WTC11 (cell line): ENCODE measurements around the gene SH3TC1.

Source experiments
- ARID4B ChIP-seq: sonication (generic); formaldehyde crosslinking; IDR thresholded peaks from 2 replicates; pipeline ENCODE4 v1.8.0; 2023; ENCODE audit warnings: missing genetic modification reagents, mild to moderate bottlenecking, borderline replicate concordance
- CTCF ChIP-seq: fragments of 200-600 bp; IDR thresholded peaks from 2 replicates; pipeline ENCODE4 v1.8.0; 2022; ENCODE audit warnings: antibody characterized with exemption
- MAX ChIP-seq: sonication (generic); formaldehyde crosslinking; IDR thresholded peaks from 2 replicates; pipeline ENCODE4 v1.8.0; 2022; ENCODE audit warnings: mild to moderate bottlenecking, missing genetic modification reagents
- PREB ChIP-seq: sonication (generic); formaldehyde crosslinking; IDR thresholded peaks from 2 replicates; pipeline ENCODE4 v1.8.1; 2022; ENCODE audit warnings: mild to moderate bottlenecking, missing genetic modification reagents, moderate library complexity, borderline replicate concordance

- no peak for TF ChIP-seq PREB (CRISPR knock-in tag)
- no peak for TF ChIP-seq CTCF
- no peak for TF ChIP-seq ARID4B (CRISPR knock-in tag)
- no peak for TF ChIP-seq MAX (CRISPR knock-in tag)
Measured at GRCh38 chr4:8258552-8259212, 59.6 kb downstream of the SH3TC1 start.
